Muscle layer of colon (tissue), 2 donors: ENCODE measurements around the gene CPT1B.

Experiments used
- H3K27ac ChIP-seq: one replicate; pipeline ENCODE4 v1.7.0; 2013; ENCODE audit warnings: low read depth, mild to moderate bottlenecking, low read length, moderate library complexity
- H3K27me3 ChIP-seq, 2 donors: one replicate each; pipeline ENCODE4 v1.7.0; 2013; ENCODE audit warnings: low read length in 2 of 2, mild to moderate bottlenecking in 2 of 2; ENCODE audit not compliant: insufficient read depth in 2 of 2, control insufficient read depth in 1 of 2
- H3K36me3 ChIP-seq: one replicate; pipeline ENCODE4 v1.7.0; 2013; ENCODE audit warnings: mild to moderate bottlenecking, low read length; ENCODE audit not compliant: insufficient read depth
- H3K4me1 ChIP-seq: one replicate; pipeline ENCODE4 v1.7.0; 2013; ENCODE audit warnings: mild to moderate bottlenecking, low read length; ENCODE audit not compliant: insufficient read depth
- H3K4me3 ChIP-seq, 2 donors: one replicate each; pipeline ENCODE4 v1.7.0; 2013; ENCODE audit warnings: low read length in 2 of 2, low read depth in 1 of 2, mild to moderate bottlenecking in 1 of 2, moderate library complexity in 1 of 2
- H3K9ac ChIP-seq: one replicate; pipeline ENCODE4 v1.7.0; 2013; ENCODE audit warnings: low read length
- H3K9me3 ChIP-seq: one replicate; pipeline ENCODE4 v1.7.0; 2013; ENCODE audit warnings: mild to moderate bottlenecking, low read length
- donor health status: abdominal sarcoma.
- donor health status: Adenocarcinoma of cecum.

The CPT1B gene

DNA sequence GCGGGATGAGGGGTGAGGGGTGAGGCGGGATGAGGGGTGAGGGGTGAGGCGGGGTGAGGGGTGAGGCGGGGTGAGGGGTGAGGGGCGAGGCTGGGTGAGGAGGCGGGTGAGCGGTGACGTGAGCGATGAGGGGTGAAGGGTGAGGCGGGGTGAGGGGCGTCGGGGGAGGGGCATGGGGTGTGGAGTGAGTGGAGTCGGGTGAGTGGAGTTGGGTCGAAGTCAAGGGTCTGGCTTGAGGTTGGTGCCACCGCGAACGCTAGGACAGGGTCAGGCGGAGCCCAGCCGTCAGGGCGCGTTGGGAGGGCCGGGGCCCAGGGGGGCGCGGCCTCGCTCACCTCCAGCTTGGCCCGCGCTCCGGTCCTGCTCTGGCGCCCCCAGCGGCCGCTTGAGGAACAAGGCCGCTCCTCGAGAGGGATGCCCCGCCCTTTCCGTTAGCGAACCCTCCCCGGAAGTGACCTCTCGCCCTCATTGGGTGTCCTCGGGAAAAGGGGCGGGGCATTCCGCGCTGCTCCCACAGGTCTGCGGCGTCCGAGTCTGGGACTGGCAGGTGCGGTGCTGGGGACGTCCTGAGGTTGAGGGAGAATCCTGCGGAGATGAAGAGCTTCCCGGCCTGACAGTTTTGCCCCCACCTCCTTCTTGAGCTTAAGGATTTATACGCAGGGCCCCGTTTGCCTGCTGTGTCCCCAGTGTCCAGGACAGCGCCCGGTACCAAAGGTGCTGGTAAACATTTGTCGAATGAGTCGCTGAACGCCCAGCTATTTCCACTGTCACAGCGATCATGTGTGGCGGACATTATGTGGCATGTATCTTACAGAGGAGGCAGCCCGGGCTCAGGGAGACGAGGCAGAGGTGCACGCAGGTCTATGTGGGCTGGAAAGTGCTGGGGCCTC is 15.5 kb downstream of the CPT1B start, which contains the start of gene SYCE3:
SYCE3 (minus strand) TSS at position 397 of the 890 bp plus-strand sequence. CDS start 6,514 bp downstream, outside the sequence.
- H3K9ac ChIP-seq = peak within 1 kb of the TSS; percentile 57
- H3K36me3 ChIP-seq = no peaks in the 10 kb centered on the region
- peak within 1 kb of the TSS; percentile 85 to 98 for H3K4me3 ChIP-seq
- no peaks in the 10 kb centered on the region for H3K9me3 ChIP-seq
- H3K27ac ChIP-seq = peak within 1 kb of the TSS; percentile 61
- H3K27me3 ChIP-seq = no peaks in the 10 kb centered on the region
- H3K4me1 ChIP-seq = peaks cover 9% of the 10 kb centered on the region

DNA sequence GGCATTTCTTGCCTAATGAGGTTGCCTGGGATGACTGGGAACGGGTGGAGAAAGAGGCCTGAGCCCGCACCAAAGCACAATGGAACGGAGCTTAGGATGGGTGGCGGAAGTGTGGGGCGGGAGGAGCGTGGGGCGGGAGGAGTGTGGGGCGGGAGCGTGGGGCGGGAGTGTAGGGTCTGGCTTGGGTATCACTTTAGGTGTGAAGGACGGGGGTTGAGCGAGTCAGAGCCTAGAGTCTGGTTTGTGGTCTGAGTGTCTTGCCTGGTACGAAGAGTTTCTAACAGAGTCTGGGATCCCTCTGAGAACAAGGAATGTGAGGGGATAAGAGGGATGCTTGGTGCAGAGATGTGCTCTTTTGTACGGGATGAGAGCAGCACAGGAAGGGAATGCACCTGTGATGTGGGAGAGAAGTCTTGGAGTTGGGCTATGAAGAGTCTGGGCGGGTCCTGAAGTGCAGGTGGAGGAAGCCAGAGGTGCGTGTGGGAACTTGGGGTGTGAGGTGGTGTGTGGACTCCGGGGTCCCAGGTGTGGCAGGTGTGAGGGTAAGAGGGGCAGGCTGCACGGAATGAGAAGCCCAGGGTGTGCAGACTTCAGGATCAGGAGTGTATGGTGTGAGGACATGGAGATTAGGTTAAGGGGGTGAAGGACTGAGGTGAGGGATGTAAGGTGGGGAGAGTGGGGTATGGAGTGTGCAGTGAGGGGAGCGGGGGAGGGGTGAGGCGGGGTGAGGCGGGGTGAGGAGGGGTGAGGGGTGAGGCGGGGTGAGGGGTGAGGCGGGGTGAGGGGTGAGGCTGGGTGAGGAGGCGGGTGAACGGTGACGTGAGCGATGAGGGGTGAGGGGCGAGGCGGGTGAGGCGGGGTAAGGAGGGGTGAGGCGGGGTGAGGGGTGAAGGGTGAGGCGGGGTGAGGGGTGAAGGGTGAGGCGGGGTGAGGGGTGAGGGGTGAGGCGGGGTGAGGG is 16.5 kb downstream of the CPT1B start:
- H3K9ac ChIP-seq = no peak overlapping the region
- H3K4me1 ChIP-seq = peaks cover 9% of the 10 kb centered on the region
- no peak overlapping the region for H3K4me3 ChIP-seq
- H3K36me3 ChIP-seq = no peaks in the 10 kb centered on the region
- no peaks in the 10 kb centered on the region for H3K9me3 ChIP-seq
- H3K27ac ChIP-seq = no peak overlapping the region
- no peaks in the 10 kb centered on the region for H3K27me3 ChIP-seq

DNA sequence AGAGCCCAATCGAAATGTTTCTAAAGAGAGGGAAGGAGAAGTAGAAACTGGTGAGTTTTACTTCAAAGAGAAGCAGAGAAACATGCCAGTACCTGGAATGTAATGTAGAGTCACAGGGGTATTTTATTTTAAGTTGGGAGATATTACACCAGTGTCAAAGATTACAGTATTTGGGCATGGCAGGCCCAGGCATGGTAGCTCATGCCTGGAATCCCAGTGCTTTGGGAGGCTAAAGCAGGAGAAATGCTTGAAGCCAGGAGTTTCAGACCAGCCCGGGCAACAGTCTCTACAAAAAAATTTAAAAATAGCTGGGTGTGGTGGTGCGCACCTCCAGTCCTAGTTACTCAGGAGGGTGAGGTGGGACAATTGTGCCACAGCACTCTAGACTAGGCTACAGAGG is 18.2 kb downstream of the CPT1B start:
- H3K9ac ChIP-seq = no peak overlapping the region
- H3K9me3 ChIP-seq = no peaks in the 10 kb centered on the region
- H3K4me3 ChIP-seq = no peak overlapping the region
- H3K27me3 ChIP-seq = no peaks in the 10 kb centered on the region
- H3K36me3 ChIP-seq = no peaks in the 10 kb centered on the region
- H3K4me1 ChIP-seq = peaks cover 9% of the 10 kb centered on the region
- no peak overlapping the region for H3K27ac ChIP-seq

- Histone ChIP-seq H3K9me3 (no peaks in the 10 kb centered on the region), H3K4me3 (no peak overlapping the region), H3K27me3 (peaks cover 0 to 3% of the 10 kb centered on the region in 2 donors), H3K27ac (no peak overlapping the region), H3K36me3 (no peaks in the 10 kb centered on the region), H3K4me1 (no peaks in the 10 kb centered on the region), H3K9ac (no peak overlapping the region)
These were observed 21.5 kb downstream of the CPT1B start for GRCh38 chr22:50556703-50557102.

DNA sequence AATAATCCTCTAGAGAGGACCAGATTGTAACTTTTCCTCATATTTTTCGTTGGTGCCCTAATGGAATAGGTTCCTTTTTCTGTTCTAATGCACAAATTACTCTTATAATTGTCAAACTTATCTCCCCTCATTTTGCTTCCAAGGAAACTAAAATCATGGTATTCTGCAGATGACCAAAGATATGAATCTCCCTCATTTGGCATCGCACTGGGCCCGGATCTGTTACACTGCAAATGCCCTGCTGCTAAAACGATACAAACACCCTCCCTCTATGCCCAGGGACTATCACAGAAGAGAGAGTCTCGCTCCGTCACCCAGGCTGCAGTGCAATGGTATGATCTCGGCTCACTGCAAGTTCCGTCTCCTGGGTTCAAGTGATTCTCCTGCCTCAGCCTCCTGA is 24.9 kb downstream of the CPT1B start:
- Histone ChIP-seq H3K27ac (no peak overlapping the region), H3K4me3 (no peak overlapping the region), H3K4me1 (no peaks in the 10 kb centered on the region), H3K27me3 (peaks cover 0 to 25% of the 10 kb centered on the region in 2 donors), H3K9me3 (no peaks in the 10 kb centered on the region), H3K9ac (no peak overlapping the region), H3K36me3 (no peaks in the 10 kb centered on the region)

DNA sequence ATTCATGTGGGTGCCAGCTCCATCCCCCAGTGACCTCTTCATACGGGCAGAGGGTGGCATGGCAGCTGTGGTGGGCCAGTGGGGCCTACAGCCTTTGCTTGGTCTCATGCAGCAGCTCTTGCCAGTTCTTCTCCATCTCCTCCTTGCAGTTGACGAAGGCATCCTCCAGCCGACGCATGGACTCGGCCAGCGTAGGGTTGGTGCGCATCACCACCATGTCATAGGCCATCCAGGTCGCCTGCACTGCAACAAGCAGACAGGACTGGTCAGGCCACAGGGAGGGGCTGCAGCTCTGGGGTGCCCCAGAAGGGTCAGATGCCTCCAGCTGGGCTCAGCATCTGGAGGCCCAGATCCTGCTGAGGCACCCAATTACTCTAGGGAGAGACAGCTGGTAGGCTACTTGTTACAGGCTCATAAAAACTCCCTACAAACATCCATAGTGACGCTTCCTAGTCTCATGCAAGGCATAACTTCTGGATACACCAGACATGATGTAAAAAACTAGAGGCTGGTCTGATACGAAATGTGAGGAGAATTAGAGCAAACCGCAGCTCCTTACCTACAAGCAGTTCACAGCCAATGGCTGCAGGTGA is 27.0 kb downstream of the CPT1B start:
- Histone ChIP-seq H3K27me3 (peaks cover 0 to 44% of the 10 kb centered on the region in 2 donors), H3K4me1 (no peaks in the 10 kb centered on the region), H3K9me3 (no peaks in the 10 kb centered on the region), H3K27ac (no peak overlapping the region), H3K36me3 (no peaks in the 10 kb centered on the region), H3K9ac (no peak overlapping the region), H3K4me3 (no peak overlapping the region)

DNA sequence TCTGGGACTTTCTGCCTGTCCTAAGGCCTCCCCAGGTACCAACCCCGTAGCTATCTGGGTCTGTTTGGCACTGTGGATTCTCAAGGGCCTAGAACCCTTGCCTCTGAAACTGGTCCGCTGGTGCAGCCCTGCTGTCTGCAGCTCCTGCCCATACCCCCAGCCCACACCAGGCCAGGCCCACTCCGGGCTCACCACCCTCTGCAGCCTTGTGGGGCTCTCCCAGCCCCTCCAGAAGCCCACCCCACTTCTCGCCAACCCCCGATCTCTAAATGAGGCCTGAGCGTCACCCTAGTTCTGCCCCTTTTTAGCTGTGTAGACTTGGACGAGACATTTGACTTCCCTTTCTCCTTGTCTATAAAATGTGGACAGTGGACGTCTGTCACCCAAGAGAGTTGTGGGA is 27.8 kb downstream of the CPT1B start:
- H3K4me1 ChIP-seq = no peaks in the 10 kb centered on the region
- H3K36me3 ChIP-seq = no peaks in the 10 kb centered on the region
- no peak overlapping the region for H3K27ac ChIP-seq
- no peaks in the 10 kb centered on the region for H3K9me3 ChIP-seq
- H3K4me3 ChIP-seq = no peak overlapping the region
- H3K9ac ChIP-seq = no peak overlapping the region
- peaks cover 4 to 53% of the 10 kb centered on the region in 2 donors for H3K27me3 ChIP-seq

DNA sequence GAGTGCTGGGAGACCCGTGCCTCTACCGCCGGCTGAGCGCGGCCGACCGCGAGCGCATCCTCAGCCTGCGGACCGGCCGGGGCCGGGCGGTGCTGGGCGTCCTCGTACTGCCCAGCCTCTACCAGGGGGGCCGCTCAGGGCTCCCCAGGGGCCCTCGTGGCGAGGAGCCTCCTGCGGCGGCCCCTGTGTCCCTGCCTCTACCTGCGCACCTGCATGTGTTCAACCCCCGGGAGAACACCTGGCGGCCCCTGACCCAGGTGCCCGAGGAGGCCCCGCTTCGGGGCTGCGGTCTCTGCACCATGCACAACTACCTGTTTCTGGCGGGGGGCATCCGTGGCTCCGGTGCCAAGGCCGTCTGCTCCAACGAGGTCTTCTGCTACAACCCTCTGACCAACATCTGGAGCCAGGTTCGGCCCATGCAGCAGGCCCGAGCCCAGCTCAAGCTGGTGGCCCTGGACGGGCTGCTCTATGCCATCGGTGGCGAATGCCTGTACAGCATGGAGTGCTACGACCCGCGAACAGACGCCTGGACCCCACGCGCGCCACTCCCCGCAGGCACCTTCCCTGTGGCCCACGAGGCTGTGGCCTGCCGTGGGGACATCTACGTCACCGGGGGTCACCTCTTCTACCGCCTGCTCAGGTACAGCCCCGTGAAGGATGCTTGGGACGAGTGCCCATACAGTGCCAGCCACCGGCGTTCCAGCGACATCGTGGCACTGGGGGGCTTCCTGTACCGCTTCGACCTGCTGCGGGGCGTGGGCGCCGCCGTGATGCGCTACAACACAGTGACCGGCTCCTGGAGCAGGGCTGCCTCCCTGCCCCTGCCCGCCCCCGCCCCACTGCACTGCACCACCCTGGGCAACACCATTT is 29.1 kb downstream of the CPT1B start:
- H3K9me3 ChIP-seq = no peaks in the 10 kb centered on the region
- H3K4me1 ChIP-seq = peaks cover 5% of the 10 kb centered on the region
- H3K36me3 ChIP-seq = no peaks in the 10 kb centered on the region
- peak overlapping the region in 1 of 2 donors; percentile 27 for H3K4me3 ChIP-seq
- no peak overlapping the region for H3K9ac ChIP-seq
- no peak overlapping the region for H3K27ac ChIP-seq
- peaks cover 16 to 63% of the 10 kb centered on the region in 2 donors for H3K27me3 ChIP-seq

DNA sequence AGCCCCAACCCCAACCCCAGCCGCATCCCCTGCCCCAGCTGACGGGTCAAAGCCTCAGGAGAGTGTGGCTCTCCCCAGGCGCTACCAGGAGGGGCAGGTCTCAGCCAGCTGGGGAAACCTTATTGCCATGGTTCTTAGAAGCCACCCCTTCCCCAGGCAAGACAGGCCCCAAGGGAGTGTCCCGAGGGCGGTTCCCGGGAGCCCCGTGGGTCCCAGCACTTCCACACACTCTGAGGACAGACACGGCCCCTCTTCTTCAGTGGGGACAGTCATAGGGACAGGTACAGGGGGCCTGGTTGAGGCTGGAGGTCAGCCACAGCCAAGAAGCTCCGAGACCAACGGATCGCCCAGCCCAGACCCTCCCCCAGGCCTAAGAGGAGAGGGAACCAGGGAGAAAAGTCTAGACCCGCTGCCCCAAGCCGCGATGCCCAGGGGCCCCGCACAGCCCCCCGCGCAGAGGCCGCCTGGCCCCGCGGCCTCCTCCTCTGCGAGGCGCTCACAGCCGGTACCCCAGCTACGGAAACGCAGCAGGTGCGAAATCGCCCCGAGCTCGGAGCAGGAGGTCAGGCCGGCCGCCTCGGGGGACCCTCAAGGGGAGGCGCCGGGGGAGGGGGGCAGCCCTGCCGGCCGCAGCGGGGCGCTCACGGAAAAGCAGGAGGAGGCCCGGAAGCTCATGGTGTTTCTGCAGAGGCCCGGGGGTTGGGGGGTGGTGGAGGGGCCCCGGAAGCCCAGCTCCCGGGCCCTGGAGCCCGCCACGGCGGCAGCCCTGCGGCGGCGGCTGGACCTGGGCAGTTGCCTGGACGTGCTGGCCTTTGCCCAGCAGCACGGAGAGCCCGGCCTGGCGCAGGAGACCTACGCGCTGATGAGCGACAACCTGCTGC is 29.9 kb downstream of the CPT1B start:
- Histone ChIP-seq H3K27me3 (peaks cover 17 to 72% of the 10 kb centered on the region in 2 donors), H3K36me3 (no peaks in the 10 kb centered on the region), H3K4me1 (peaks cover 6% of the 10 kb centered on the region), H3K9me3 (no peaks in the 10 kb centered on the region), H3K9ac (no peak overlapping the region), H3K27ac (no peak overlapping the region), H3K4me3 (peak overlapping the region in 1 of 2 donors; percentile 27)
